Astrocyte of the cerebellum (primary cell): ENCODE measurements around the gene NWD2.

ENCODE experiments used
- DNase-seq: peaks from one replicate; pipeline ENCODE4 v3.0.0-alpha.2; 2011; ENCODE audit warnings: low read depth
- H3K4me3 ChIP-seq: 2 replicates; pipeline ENCODE4 v1.5.1; 2011; ENCODE audit warnings: mild to moderate bottlenecking, low read depth, low read length, moderate library complexity
- in situ Hi-C: cut with HindIII; loops from 2 replicates; pipeline ENCODE4 v1.10.0; 2017; ENCODE audit warnings: low sequenced_read_pairs
- TF ChIP-seq, protein P1 (sequence below): IDR thresholded peaks from 2 replicates; pipeline ENCODE4 v1.5.1; 2012; ENCODE audit warnings: low read length, low read depth, moderate library complexity, mild to moderate bottlenecking; ENCODE audit errors: missing control alignments

NWD2 gene

DNA sequence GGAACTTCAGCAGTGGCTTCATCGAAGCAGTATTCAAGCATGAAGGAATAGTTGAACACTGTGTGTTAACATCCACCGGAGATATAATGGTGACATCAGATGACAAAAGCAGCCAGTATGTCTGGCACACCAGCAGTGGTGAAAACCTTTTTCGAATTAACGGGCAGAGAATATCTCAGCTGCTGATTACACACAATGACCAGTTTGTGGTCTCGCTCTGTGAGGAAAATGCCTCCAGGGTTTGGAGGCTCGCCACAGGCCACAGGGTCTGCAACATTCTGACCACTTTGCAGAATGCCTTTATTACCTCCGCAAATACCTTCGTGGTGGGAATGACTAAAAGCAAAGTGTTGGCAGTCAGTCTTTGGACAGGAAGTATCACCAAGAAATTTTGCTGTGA lies 201.5 kb downstream of the NWD2 start:
- peak; percentile 43 for DNase-seq
- TF ChIP-seq, protein P1, sequence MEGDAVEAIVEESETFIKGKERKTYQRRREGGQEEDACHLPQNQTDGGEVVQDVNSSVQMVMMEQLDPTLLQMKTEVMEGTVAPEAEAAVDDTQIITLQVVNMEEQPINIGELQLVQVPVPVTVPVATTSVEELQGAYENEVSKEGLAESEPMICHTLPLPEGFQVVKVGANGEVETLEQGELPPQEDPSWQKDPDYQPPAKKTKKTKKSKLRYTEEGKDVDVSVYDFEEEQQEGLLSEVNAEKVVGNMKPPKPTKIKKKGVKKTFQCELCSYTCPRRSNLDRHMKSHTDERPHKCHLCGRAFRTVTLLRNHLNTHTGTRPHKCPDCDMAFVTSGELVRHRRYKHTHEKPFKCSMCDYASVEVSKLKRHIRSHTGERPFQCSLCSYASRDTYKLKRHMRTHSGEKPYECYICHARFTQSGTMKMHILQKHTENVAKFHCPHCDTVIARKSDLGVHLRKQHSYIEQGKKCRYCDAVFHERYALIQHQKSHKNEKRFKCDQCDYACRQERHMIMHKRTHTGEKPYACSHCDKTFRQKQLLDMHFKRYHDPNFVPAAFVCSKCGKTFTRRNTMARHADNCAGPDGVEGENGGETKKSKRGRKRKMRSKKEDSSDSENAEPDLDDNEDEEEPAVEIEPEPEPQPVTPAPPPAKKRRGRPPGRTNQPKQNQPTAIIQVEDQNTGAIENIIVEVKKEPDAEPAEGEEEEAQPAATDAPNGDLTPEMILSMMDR = no peak
- no peak overlapping the region for H3K4me3 ChIP-seq
- in situ Hi-C loops = no loop called here

DNA sequence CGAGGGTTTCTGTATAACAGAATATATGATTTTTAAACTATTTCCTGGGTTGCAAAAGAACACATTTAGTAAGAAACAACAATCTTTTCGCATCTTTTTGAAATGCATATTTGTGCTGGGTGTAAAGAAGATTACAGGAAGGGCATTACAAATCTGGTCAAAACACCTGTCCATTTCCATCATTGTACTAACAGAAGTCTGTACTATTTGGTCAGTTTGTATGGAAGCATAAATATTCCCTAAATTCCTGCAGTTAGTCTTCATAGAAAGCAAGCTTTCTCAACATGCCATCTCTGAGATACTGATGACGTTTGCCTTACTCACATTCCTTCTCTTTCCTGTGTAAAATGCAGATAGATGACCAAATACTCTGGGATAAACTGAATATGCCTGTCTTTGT lies 203.3 kb downstream of the NWD2 start:
- in situ Hi-C loops = no loop called here
- no peak for DNase-seq
- H3K4me3 ChIP-seq = no peak overlapping the region
- TF ChIP-seq, protein P1 = no peak

GRCh38 chr4:37450309-37450708 lies 205.8 kb downstream of the NWD2 start:
- H3K4me3 ChIP-seq = no peak overlapping the region
- TF ChIP-seq, protein P1 = no peak
- in situ Hi-C loops = no loop called here
- DNase-seq = no peak

- no peak overlapping the region for H3K4me3 ChIP-seq
- TF ChIP-seq, protein P1 = no peak
- DNase-seq = no peak
- in situ Hi-C loops = no loop called here
These were observed 206.4 kb downstream of the NWD2 start for GRCh38 chr4:37450911-37451310.

- no peak overlapping the region for H3K4me3 ChIP-seq
- TF ChIP-seq, protein P1 = no peak
- in situ Hi-C loops = no loop called here
- DNase-seq = no peak
These were observed 207.1 kb downstream of the NWD2 start for GRCh38 chr4:37451656-37452055.

- in situ Hi-C loops = no loop called here
- TF ChIP-seq, protein P1 = peak; percentile 62
- DNase-seq = peak; percentile 67
- H3K4me3 ChIP-seq = no peak overlapping the region
These were observed 208.4 kb downstream of the NWD2 start for GRCh38 chr4:37452952-37453280.
